Stimulated activated CD8-positive, alpha-beta memory T cell treated with anti-CD3 and anti-CD28 coated beads, Interleukin-15, amount 100 ng/mL, for 4 hours (primary cell): ENCODE data around the gene PTDSS2.
"Not testable (repeated sequence)": the region's sequence is repeated elsewhere in the genome, so short reads cannot be mapped to it uniquely, and the experiment has no call there.

ENCODE experiments used
- DNase-seq, 2 donors: peaks; one replicate each; pipeline ENCODE4 v3.0.0-alpha.2; 2020; ENCODE audit warnings: low read depth in 2 of 2

Gene PTDSS2

DNA sequence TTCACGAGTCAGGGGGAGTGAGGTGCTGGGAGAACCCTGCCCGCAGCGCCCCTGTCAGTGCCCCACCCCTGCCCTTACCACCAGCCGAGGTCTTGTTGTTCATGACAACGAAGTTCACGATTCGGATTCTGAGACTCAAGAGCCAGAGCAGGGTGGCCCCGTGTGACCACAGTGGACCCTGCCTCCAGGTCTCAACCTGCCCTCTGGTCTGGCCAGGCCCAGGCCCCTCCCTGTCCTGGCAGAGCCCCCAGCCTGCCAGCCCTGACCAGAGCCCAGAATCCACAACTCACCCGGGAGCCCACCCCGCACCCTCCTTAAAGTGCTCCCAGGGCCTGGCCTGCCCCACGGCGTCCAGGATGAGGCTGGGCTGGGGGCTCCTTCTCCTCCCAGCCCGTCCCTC is 18.2 kb upstream of the PTDSS2 start:
- DNase-seq = no peak

DNA sequence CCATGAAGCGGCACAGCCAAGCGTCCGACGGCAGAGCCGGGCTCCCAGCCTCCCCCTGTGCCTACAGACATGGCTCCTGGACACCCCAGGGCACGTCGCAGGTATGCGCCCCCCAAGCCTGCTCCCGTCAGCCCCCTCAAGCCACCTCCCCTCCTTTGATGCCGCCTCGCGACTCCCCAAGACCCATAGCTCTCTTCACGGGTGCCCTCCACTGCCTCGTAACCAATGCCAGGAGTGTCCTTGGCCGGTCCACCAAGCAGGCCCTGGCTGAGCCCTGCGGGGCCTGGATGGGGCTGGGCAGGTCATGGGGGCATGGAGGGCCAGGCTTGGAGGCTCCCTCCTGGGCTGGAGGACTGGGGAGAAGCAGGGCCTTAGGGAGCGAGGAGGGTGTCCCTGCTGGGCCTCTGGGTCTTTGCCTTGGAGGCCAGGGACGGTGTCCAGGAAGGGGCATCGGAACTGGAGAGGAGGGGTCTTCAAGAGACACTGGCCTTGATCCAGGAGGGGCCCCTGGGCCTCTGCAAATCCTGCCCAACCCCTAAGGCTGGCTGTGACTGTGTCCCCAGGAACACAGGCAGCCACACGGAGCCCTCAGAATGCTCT is 17.5 kb upstream of the PTDSS2 start:
- DNase-seq = no peak

DNA sequence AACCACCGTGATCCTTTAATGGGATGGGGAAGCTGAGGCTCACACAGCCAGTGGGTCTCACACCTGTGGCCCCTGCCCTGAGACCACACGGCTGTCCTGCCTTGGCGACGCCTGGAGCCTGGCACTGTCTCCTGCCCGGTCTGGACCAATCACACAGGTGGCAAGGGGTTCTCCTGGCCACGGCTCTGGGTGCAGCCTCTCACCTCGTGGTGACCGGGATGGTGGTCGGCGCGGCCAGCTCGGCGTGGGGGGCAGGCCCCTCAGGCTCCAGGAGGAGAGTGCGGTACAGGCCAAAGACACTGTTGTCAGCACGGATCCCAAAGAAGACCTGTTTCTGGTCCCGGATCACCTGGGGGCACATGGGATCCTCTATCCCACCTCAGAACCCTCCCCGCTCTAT is 17.0 kb upstream of the PTDSS2 start:
- DNase-seq = no peak

DNA sequence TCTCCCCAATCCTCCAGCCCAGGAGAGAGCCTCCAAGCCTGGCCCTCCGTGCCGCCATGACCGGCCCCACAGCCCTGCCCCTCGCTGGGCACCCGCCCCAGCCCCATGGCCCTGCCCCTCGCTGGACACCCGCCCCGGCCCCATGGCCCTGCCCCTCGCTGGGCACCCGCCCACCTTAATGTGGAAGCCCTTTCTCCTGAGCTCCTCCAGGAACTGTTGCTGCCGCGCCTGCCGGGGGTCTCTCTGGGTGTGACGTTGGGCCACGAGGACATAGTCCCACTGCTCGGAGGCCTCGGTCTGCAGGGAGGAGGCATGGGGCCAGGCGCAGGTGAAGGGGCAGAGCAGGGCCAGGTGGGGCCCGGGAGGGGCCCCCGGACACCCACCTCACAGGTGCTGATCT is 16.4 kb upstream of the PTDSS2 start:
- no peak for DNase-seq

DNA sequence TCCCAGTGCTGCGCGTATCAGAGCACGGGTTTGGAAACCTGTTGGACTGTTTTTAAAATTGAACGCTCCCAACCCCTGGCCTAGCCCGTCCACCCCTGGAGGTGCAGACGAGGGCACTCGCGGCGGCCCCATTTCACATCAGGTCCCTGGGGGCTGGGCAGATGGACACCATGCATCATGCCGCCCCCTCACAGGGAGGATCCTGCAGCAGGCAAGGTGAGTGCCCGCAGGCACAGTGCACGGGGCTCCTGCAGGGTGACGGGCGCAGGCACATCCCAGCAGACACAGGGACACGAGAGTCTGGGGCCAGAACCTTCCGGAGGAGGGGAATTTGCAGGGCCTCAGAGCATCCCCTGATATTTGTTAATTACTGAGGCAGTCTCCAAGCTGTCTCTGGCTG is 15.6 kb upstream of the PTDSS2 start:
- DNase-seq = no peak

DNA sequence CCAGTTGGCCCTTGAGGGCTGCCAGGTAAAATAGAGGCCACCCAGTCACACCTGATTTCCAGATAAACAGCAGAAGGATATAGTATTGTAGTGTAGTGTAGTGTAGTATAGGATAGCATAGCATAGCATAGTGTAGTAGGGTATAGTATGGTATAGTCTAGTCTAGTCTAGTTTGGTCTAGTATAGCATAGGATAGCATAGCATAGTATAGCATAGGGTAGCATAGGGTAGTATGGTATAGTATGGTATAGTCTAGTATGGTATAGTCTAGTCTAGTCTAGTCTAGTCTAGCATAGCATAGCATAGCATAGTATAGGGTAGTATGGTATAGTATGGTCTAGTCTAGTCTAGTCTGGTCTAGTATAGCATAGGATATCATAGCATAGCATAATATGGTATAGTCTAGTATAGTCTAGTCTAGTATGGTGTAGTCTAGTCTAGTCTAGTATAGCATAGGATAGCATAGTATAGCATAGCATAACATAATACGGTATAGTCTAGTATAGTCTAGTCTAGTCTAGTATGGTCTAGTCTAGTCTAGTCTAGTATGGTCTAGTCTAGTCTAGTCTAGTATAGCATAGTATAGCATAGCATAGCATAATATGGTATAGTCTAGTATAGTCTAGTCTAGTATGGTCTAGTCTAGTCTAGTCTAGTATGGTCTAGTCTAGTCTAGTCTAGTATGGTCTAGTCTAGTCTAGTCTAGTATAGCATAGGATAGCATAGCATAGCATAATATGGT is 14.9 kb upstream of the PTDSS2 start:
- not testable (repeated sequence) for DNase-seq

DNA sequence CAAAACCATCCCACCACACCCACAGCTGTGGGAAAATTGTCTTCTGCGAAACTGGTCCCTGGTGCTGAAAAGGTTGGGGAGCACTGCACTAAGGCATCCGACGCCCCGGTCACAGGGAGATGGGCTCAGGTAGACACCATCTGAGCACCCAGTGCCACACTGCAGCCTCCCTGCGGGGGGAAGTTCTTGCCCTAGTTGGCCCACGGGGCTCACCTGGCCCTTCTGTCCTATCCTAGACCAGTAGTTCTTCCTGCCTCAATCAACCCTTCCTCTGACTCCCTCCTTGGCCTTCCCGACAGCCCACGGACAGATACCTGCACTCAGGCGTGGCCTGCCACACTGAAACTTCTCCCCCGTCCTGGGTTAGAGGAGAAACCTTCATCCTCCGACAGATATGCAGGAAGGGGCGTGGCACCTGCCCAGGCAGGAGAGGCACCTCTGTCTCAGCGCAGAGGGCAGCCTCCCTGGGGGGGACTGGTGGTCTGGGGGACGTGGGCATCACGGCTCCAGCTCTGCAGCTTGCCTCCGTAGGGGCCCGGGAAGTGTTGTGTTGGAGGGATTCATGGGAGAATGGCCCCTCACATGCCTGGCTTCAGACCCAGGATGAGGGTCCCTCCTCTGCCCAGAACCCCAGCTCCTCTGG is 12.7 kb upstream of the PTDSS2 start:
- no peak for DNase-seq

DNA sequence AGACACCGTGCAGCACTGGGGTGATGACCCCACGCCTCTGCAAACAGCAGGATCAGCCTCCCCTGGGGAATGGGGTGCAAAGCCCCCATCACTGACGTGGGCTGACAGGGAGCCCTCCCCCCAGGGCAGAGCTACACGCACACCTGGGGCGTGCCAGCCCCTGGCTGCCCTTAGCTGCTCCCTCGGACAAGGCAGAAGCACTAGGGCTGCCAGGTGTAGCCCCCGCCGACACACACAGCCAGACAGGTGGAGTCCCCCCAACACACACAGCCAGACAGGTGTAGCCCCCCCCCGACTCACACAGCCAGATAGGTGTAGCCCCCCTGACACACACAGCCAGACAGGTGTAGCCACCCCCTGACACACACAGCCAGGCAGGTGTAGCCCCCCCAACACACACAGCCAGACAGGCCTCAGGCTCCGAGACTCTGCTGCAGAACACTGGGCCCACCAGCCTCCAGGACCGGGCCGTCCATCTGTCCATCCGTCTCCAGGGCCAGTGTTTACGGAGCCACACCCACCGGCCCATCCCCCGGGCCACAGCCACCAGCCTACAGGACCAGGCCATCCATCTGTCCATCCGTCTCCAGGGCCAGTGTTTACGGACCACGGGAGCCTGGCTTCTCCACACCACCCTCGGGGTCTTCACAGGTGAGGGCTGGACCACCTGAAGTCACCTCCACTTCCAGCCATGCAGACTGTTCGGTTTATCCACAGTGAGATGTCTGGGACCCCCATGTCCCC is 11.8 kb upstream of the PTDSS2 start:
- no peak for DNase-seq

DNA sequence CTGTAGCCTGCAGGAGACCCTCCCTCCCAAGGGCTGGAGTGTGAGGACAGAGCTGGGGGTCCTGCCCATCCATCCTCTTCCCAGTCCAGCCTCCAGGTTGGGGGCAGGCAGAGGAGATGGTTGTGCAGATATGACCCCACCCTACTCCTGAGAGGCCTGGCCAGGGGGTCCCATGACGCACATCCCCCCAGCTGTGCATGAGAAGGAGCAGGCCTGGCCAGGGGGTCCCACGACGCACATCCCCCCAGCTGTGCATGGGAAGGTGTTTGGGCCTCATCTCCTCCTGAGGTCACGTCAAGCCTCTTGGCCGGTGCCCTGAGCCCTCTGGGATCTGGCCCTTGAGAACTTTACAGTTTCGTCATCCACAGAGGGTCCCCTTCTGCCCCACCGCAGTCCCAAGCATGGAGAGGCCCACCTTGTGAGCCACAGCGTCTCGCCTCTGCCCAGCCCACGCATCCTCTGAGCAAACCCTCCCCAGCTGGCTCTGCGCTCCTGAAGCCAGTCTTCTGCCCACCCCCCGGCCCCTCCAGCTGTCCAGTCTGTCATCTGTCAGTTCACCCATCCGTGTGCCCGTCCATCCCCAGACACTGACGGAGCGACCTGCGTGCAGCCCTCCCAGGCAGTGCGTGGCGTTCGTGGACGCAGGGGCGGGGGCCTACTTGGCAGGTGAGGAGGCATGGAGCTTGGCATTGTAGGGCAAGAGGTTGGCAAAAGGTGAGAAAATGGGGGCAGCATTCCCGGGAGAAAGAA is 10.6 kb upstream of the PTDSS2 start:
- no peak for DNase-seq

DNA sequence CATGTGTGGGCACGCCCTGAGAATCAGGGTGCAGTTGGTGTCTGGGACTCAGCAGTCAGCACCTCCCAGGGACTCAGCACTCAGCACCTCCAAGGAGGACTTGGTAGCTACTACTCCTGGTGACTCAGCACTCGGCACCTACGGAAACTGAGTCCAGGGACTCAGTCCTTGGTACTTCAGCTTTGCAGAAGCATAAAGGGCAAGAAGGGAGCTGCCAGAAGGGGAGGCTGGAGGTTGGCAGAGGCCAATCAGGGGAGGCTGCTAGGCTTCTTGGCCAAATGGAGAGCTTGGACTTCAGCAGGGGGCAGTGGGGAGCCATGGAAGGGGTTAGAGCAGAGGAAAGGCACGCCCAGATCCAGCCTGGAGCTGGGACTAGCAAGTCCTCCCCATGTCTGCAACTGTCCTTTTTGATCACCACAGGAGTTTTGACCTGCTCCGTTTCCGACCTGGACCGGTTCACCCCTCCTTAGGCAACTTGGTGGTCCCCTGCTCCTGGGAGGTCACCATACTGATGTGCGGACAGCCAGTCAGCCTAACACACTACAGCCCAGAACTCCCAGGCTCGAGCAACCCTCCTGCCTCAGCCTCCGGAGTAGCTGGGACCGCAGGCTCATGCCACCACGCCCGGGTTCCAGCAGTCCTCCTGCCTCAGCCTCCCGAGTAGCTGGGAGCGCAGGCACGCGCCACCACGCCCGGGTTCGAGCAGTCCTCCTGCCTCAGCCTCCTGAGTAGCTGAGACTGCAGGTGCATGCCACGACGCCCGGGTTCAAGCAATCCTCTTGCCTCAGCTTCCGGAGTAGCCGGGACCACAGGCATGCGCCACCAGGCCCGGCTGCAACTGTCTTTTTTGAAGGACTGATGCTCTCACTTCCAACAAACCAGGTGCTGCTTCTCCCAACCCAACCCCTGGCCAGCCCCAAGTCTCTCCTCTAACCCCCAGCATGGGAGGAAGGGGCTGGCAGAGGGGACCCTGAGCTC is 9.7 kb upstream of the PTDSS2 start:
- DNase-seq = no peak

DNA sequence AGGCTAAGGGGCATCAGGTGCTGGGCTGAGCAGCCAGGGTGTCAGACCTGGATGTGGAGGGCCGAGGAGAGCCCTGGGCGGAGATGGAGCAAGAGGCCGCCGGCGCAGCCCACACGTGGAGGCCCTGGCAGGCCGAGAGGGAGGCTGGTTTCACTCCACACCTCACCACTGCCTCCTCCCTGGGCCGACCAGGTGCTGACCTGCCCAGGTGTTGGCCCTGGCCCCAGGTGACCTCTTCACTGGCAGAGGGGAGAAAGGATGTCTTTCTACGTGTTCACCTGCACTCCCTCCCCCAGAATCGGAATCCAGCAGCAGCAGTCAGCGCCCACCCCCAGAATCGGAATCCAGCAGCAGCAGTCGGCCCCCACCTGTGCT is 9.0 kb upstream of the PTDSS2 start:
- no peak for DNase-seq

DNA sequence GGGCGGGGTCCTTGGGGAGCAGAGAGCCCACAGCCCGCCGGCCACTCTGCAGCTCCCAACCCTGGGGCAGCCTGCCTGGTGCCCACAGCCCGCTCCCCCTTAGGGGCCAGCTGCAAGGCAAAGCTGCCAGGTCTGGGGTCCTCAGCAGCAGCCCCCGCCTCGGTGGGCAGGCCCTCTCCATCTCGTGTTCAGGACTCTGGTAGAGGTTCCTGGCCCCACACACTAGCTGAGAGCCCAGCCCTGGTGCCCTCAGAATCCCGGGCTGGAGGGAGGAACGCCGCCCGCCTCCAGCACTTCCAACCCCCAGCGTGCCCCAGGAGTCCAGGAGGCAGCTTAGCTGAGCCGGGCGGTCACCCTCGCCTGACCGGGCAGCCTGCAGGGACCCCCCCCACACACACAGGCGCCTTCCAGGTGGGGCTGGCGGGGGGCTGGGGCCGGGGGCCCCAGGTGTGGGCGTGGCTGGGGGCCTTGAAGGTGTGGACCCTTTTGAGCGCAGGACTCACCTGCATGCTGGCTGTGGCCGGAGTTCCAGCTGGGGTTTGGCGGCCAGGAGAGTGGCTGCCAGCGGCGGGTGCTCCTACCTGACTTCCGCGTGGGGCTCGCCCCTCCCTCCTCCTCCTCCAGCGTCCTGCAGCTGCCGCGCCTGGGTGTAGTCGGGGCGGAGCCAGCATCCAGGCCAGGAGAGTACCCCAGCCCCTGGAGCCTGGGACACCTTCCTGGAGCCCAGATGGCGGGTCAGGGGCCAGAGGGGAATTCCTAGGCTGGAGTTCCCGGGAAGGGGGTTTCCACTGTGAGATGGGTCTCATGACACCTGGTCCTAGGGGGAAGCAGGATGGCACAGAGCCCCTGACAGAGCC is 8.4 kb upstream of the PTDSS2 start, which contains the start of gene ANO9:
Gene ANO9 (minus strand): TSS at position 594 of the 857 bp plus-strand sequence. CDS start 85 bp downstream, at position 509.
- DNase-seq = peak; percentile 21 to 30

DNA sequence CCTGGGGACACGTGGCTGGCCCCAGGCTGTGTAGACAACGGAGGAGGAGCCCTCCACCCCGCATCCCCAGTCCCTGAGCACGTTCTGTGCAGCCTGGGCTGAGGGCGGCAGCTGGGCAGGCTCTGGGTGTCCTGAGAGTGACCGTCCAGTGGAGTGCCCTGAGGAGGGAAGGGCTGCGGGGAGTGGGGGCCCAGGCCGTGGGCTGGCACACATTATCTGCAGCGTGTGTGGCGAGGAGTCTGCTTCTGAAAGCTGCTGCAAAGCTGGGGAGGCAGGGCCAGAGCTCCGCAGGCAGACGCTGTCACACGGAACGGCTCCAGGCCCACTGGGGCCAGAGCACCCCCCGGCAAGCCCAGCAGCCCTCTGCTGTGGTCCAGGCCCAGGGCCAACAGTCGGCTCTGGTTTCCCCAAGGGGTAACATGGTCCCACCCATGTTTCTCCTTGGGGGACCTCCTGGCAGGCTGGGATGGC is 7.4 kb upstream of the PTDSS2 start:
- DNase-seq = no peak

DNA sequence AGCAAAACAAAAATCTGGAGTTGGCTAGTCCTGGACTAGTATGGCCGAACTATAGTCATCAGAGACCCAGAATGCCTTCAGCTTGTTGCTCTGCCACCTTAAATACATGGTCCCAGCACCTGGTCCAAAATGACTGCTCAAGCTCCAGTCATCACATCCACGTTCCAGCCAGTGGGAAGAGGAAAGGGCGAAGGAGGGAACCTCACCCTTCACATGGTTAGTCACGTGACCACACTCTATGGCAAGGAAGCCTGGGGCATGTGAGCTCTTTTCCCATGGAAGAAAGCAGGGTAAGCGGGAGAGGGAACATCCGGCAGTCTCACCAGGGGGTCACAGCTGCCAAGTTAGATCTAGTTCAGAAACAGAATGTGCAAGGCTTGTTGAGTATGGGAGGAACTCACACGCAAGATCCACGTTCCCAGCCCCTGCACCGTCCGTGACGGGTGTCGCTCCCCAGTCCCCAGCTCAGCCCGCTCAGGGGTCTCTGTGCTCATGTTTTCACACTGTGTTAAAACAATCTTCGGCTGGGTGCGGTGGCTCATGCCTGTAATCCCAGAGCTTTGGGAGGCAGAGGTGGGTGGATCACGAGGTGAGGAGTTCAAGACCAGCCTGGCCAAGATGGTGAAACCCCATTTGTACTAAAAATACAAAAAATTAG is 6.4 kb upstream of the PTDSS2 start:
- no peak for DNase-seq

DNA sequence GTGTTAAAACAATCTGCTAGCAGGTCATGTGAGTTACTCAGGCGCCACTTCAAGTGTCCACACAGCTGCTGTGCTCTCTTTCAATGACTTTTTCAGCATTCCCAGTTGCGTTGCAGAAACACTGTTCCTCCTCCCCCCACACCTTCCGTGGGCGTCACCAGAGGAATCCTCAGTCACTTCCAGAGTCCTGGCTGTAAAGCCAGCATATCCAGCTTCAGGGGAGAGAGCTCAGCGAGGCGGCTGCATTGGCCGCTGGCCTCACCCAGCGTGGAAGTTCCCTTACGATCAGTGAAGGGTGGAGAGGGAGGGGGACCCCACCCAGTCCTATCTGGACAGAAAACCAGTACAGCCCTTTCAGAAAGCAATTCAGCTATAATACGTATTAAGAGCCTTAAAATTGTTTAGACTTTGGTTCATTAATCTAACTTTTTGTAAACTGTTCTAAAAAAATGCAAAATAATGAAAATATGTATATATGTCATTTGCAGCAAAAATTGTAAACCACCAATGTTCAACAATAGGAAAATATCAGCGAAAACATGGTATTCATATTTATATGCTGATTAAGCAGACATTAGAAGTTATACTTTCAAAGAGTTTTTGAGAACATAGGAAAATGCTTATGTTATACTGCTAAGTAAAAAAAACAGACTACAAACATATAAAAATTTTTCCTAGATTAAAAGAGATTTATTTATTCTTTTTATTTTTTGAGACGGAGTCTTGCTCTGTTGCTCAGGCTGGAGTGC is 5.5 kb upstream of the PTDSS2 start:
- no peak for DNase-seq

DNA sequence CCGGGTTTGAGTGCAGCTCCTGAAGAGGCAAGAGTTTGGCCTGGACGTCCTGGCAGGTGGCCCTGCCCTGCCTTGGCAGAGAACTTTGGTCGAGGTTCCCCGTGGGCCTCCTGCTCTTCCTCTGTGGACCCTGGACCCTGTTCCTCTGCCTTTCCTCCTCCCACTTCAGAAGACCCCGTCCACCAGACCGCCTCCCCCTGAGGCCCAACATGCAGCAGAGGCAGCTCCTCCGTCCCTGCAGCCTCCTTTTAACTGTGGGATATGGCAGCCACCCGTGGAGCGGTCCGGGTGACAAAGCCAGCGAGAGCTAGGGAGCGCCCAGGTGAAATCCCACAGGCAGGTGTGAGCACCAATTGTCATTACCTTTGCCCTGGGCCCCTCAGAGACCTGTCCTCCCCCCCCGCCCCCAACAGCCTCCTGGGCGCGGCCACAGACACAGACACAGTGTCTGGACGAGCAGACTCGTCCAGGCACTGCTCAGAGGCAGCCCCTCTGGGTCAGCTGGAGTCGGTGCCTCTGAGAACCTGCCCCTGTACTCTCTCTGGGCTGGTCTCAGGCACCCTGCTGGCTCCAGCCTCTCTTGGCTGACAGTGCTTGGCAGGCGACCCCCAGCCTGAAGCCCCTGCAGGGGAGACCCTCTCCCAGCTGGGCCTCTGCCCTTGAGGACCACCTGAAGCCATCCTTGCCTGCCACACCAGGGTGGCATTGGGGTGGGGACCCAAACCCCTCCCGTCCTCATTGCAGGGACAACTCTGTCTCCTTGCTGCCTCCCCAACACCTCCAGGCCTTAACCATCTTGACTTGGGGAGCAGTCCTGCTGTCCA is 4.1 kb upstream of the PTDSS2 start:
- DNase-seq = no peak

DNA sequence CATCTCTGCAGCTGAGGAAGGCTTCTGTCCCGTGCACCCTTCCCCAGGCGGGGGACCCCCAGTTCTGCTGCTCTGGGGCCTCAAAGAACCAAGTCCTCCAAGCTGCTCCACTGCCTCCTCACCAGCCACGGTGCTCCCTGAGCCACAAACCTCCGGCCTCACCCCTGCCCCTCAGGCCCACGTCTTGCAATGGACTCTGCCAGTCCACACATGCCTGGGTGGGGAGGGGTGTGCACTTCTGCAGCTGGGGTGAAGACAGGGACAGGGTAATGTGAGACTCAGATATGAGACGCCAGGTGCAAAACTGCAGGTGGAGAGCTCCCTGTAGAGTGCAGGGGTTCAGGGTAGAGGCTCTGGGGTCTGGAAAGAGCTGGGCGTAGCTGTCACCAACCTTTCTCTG is 3.2 kb upstream of the PTDSS2 start:
- no peak for DNase-seq
